ENCODE measurements around the gene CARD14. TPM values are rescaled to one million over a fixed set of nuclear protein-coding genes. Genes with fewer than 3 reads are reported as not detected.

Gene CARD14
- total RNA-seq, 1 donor from 2014 or later: 0.60 TPM

DNA sequence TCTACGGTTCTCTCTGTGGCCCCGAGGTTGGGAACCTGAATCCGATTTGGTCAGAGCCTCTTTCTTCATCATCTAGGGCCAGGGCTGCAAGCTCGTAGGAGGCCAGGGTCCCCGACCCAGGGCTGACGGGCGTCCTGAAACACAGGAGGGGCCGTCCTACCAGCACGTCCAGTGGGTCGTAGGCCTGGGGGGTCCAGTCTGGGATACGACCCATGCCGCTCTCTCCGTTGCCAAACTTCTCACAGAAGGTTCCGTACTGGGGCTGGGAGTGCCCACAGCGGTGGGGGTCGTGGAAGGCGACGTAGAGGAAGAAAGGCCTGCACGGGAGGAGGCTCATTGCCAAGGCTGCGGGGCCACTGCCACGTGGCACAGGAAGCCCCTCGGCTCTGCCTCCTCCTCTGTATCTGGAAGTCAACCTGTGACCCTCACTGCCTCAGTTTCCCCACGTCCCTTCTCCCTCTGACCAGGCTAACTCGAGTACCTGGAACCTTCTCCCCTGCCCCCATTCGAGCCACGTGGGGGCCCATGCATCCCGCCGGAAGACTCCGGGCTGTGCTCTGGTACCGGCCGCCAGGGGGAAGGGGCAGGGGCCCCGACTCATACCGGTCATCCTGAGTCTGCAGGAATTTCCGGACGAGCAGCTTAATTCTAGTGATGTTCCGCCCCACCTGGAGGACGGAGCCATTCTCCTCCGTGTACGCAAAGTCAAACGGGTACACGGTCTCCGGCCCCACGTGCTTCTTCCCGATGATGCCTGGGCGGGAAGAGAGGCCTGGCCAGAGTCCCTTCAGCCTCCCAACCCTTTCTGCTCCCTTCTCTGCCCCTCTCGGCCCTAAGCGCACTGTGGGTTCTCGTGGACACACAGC lies 44.4 kb downstream of the CARD14 start:
- Histone ChIP-seq H3K27me3 (no peaks in the 10 kb centered on the region), H3K4me3 (no peak overlapping the region), H3F3A (ENCODE audit: low read depth) (no peaks in the 10 kb centered on the region), H4K20me1 (ENCODE audit: low read depth) (no peaks in the 10 kb centered on the region), H3K79me2 (ENCODE audit: low read depth) (no peaks in the 10 kb centered on the region), H2AFZ (replicated peaks) (no peak overlapping the region), H3K4me2 (no peak overlapping the region), H3K9ac (no peak overlapping the region), H3K4me1 (peaks cover 1% of the 10 kb centered on the region), H3K36me3 (no peaks in the 10 kb centered on the region), H3K9me3 (ENCODE audit: low read depth) (no peaks in the 10 kb centered on the region), H3K27ac (no peak overlapping the region)
- Mint-ChIP-seq H3K4me1 (peaks cover 5% of the 10 kb centered on the region), H3K36me3 (peaks cover 10% of the 10 kb centered on the region), H3K27ac (no peak overlapping the region), H3K4me3 (no peak overlapping the region), H3K9me3 (no peaks in the 10 kb centered on the region), H3K27me3 (ENCODE audit: insufficient read depth, low read depth) (peaks cover 13% of the 10 kb centered on the region)
- TF ChIP-seq EZH2 (IDR thresholded peaks at IDR 0.05) (no peak), EZH2phosphoT487 (IDR thresholded peaks at IDR 0.05) (no peak)
- TF ChIP-seq, protein P1, sequence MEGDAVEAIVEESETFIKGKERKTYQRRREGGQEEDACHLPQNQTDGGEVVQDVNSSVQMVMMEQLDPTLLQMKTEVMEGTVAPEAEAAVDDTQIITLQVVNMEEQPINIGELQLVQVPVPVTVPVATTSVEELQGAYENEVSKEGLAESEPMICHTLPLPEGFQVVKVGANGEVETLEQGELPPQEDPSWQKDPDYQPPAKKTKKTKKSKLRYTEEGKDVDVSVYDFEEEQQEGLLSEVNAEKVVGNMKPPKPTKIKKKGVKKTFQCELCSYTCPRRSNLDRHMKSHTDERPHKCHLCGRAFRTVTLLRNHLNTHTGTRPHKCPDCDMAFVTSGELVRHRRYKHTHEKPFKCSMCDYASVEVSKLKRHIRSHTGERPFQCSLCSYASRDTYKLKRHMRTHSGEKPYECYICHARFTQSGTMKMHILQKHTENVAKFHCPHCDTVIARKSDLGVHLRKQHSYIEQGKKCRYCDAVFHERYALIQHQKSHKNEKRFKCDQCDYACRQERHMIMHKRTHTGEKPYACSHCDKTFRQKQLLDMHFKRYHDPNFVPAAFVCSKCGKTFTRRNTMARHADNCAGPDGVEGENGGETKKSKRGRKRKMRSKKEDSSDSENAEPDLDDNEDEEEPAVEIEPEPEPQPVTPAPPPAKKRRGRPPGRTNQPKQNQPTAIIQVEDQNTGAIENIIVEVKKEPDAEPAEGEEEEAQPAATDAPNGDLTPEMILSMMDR (IDR thresholded peaks at IDR 0.05): no peak
- DNase-seq (ENCODE audit: low spot score): no peak

DNA sequence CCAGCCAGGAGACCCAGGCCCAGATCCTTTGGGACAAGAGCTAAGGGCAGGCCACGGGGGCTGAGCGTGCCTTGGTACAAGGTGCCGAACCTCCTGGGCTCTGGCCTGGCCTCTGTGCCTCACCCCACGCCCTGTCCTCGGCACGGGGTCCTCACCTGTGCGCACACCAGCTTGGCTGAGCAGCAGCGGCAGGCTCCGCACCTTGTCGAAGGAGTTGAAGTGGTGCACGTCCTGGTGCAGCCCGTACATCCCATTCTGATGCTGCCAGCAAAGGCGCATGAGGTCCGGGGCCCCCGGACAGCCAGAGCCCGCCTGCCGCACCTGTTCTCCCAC lies 45.0 kb downstream of the CARD14 start:
- Histone ChIP-seq H2AFZ (replicated peaks) (no peak overlapping the region), H3K4me2 (no peak overlapping the region), H3K9ac (no peak overlapping the region), H4K20me1 (ENCODE audit: low read depth) (no peaks in the 10 kb centered on the region), H3K36me3 (no peaks in the 10 kb centered on the region), H3K9me3 (ENCODE audit: low read depth) (no peaks in the 10 kb centered on the region), H3K79me2 (ENCODE audit: low read depth) (no peaks in the 10 kb centered on the region), H3F3A (ENCODE audit: low read depth) (no peaks in the 10 kb centered on the region), H3K4me3 (no peak overlapping the region), H3K27ac (no peak overlapping the region), H3K4me1 (peaks cover 7% of the 10 kb centered on the region), H3K27me3 (no peaks in the 10 kb centered on the region)
- Mint-ChIP-seq H3K4me3 (no peak overlapping the region), H3K9me3 (no peaks in the 10 kb centered on the region), H3K4me1 (peaks cover 11% of the 10 kb centered on the region), H3K27me3 (ENCODE audit: insufficient read depth, low read depth) (peaks cover 14% of the 10 kb centered on the region), H3K27ac (no peak overlapping the region), H3K36me3 (peaks cover 10% of the 10 kb centered on the region)
- no peak for DNase-seq (ENCODE audit: low spot score)
- no peak for TF ChIP-seq EZH2 (IDR thresholded peaks at IDR 0.05)
- TF ChIP-seq, protein P1 (IDR thresholded peaks at IDR 0.05): no peak
- no peak for TF ChIP-seq EZH2phosphoT487 (IDR thresholded peaks at IDR 0.05)

DNA sequence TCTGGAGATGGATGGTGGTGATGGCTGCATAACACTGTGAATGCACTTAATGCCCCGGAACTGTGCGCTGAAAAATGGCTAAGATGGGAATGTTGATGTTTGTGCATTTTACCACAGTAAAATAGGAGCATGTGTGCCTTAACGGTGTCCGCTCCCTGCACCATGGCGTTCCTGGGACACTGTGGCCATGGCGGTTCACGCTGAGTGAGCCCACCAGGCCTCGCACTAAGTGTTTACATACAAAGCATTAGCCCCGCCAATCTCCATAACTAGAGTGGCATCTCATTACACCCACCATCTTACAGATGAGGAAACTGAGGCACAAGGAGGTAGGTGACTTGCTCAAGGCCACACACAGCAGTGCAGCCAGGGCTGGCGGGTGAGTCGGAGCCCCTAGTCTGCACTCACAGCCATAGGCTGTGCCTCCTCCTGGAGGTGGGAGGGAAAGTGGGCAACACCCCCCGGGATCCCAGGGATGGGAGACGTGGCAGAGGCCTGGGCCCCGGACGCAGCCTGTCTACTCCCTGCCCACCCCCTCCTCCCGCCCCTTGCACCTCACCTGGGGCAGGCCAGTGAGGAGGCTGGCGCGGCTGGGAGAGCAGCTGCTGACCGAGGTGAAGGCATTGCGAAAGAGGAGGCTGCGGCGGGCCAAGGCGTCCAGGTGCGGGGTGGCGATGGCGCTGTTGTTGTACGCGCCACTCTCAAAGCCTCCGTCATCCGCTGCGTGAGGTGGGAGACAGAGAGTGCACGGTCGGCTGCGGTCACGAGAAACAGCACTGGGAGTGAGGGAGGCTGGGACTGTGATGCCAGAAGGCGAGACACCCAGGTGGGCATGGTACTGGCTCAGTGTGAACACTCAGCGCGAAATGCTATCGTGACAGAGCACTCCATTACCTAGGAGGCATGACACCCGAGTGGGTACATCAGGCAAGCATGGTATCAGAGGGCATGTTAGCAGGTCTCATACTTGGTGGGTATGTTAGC lies 46.9 kb downstream of the CARD14 start:
- no peak overlapping the region for H3K27ac ChIP-seq
- H3K4me2 ChIP-seq: no peak overlapping the region
- no peak overlapping the region for H3K4me3 ChIP-seq
- DNase-seq (ENCODE audit: low spot score): no peak
- H3K9ac ChIP-seq: no peak overlapping the region
- H3K4me1 ChIP-seq: peaks cover 18% of the 10 kb centered on the region
- H3K9me3 ChIP-seq (ENCODE audit: low read depth): no peaks in the 10 kb centered on the region
- peaks cover 14% of the 10 kb centered on the region for H3K79me2 ChIP-seq (ENCODE audit: low read depth)
- H2AFZ ChIP-seq (replicated peaks): no peak overlapping the region
- peaks cover 3% of the 10 kb centered on the region for H3F3A ChIP-seq (ENCODE audit: low read depth)
- H3K4me1 Mint-ChIP-seq: peaks cover 14% of the 10 kb centered on the region
- H3K27me3 Mint-ChIP-seq (ENCODE audit: insufficient read depth, low read depth): peaks cover 15% of the 10 kb centered on the region
- TF ChIP-seq EZH2phosphoT487 (IDR thresholded peaks at IDR 0.05): no peak
- TF ChIP-seq, protein P1 (IDR thresholded peaks at IDR 0.05): no peak
- no peak for TF ChIP-seq EZH2 (IDR thresholded peaks at IDR 0.05)
- no peak overlapping the region for H3K4me3 Mint-ChIP-seq
- H3K27me3 ChIP-seq: no peaks in the 10 kb centered on the region
- no peaks in the 10 kb centered on the region for H3K9me3 Mint-ChIP-seq
- H4K20me1 ChIP-seq (ENCODE audit: low read depth): peaks cover 4% of the 10 kb centered on the region
- peaks cover 5% of the 10 kb centered on the region for H3K36me3 Mint-ChIP-seq
- H3K36me3 ChIP-seq: no peaks in the 10 kb centered on the region
- no peak overlapping the region for H3K27ac Mint-ChIP-seq
